ENCODE data around the gene VRTN. TPM values are rescaled to one million over a fixed set of nuclear protein-coding genes. Genes with fewer than 3 reads are reported as not detected.
"Not testable (repeated sequence)": the region's sequence is repeated elsewhere in the genome, so short reads cannot be mapped to it uniquely, and the experiment has no call there.

Gene VRTN
- polyA plus RNA-seq, 1 donor = not detected

DNA sequence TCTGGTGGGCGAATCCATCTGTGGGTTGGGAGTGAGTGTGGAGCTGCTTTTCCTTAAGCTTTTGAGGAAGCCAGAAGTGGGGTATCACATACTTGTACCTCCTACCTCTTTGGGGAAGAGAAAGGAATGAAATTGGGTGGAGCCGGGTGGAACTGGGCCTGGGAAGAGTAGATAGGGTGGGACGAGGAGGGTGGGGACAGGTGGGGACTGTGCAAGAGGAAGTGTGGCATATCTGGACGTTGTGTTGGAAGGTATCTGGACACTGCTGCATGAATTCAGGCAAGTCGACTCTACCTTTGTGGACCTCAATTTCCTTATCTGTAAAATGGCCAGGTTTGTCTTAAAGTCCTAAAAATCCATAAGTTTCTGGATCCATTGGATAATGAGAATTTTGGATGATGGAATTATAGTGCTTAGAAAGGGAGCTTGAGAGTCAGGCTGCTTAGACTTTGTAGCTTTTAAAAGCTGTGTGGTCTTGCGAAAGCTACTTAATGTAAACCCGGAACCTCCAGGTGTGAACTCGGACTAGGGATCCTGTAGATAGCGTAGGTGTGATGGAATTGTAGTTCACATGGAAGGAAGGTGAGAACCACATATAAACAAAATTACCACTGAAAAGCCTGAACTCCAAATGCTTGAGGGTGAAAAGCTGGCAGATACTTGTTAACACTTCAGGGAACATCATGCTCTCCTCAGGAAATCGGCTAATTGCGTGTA, 2.1 kb downstream of the VRTN start:
- no peak for DNase-seq

DNA sequence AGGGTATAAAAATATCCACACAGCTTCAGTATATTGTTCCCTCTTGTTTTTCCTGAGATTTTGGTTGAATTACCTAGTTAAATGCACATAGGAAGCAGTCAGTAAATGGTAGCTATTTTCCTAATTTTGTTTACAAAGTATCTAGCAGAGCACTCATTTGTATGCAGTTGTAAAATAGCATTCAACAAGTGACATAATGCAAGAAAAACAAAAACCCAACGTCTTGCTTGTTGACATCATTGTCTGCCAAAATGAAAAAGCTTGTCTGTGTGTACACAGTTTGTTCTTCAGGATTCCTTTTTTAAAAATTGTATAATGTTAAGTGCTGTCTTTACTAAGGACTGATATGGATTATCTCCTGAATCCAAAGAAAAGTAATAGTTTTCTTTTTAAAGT, 2.7 kb downstream of the VRTN start:
- DNase-seq = no peak

DNA sequence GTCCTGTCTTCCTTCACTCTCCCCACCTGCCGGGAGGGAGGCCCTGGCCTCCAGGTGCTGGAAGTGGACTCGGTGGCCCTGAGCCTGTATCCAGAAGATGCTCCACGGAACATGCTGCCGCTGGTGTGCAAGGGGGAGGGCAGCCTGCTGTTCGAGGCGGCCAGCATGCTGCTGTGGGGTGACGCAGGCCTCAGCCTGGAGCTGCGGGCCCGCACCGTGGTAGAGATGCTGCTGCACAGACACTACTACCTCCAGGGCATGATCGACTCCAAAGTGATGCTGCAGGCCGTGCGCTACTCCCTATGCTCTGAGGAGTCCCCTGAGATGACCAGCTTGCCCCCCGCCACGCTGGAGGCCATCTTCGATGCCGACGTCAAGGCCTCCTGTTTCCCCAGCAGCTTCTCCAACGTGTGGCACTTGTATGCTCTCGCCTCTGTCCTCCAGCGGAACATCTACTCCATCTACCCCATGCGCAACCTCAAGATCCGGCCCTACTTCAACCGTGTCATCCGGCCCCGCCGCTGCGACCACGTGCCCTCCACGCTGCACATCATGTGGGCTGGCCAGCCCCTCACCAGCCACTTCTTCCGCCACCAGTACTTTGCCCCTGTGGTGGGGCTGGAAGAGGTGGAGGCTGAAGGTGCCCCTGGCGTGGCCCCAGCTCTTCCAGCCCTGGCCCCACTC, 8.8 kb downstream of the VRTN start:
- DNase-seq = no peak

DNA sequence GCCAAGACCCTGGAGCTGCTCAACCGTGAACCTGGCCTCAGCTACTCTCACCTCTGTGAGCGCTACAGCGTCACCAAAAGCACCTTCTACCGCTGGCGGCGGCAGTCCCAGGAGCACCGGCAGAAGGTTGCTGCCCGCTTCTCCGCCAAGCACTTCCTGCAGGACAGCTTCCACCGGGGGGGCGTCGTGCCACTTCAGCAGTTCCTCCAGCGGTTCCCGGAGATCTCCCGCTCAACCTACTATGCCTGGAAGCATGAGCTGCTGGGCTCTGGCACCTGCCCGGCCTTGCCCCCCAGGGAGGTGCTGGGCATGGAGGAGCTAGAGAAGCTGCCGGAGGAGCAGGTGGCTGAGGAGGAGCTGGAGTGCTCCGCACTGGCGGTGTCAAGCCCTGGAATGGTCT, 9.3 kb downstream of the VRTN start:
- no peak for DNase-seq

DNA sequence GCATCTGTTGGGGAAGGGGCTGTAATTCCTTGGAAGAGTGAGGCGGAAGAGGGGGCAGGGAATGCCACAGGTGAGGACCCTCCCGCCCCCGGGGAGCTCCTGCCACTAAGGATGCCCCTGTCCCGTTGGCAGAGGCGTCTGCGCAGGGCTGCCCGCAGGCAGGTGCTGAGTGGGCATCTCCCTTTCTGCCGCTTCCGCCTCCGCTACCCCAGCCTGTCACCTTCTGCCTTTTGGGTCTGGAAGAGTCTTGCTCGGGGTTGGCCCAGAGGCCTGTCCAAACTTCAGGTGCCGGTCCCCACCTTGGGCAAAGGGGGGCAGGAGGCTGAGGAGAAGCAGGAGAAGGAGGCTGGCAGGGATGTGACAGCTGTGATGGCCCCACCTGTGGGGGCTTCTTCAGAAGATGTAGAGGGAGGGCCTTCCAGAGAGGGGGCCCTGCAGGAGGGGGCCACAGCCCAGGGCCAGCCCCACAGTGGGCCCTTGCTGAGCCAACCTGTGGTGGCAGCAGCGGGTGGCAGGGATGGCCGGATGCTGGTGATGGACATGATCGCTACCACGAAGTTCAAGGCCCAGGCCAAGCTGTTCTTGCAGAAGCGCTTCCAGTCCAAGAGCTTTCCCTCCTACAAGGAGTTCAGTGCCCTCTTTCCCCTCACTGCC, 10.0 kb downstream of the VRTN start:
- DNase-seq = no peak

DNA sequence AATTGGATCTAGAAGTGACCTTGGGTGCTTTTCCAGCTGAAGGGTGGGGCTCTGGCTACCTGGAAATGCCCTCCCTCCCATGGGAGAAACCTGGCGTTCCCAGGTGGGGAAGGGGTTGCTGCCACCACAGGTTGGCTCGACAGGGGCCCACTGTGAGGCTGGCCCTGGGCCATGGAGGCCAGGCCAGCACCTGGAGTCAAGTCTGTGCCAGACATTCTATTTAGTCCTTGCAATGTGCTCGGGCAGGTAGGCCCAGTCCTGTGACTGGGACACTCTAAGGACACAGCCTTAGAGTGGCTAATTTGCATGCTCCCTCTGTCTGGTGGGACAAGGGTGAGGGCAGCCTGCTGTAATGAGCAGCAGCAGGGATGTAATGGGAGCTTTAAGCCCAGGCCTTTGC, 11.9 kb downstream of the VRTN start:
- DNase-seq = no peak

DNA sequence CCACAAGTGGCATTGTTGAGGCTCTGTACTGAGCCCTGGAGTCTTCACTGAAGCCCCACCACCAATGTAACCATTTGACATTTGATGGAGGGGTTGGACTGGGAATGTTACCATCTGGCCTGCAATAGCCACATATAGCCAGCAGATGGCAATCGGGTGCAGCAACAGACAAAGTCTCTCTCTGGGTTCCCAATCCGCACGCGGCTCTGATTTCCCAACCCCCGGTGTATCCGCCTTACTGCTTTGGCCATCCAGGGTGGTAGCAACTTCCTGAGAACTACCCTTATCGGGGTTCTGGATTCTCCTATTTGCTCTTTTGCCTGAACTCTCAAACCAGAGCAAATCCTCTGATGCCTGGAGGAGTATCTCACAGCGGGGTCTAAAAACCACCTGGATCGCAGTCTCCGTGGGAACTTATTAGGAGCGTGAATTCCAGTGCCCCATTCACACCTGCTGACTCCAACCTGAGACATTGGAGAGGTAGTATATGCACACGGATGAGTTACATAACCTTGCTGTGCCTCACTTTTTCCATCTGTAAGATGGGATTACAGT, 14.2 kb downstream of the VRTN start:
- DNase-seq = peak; percentile 59

DNA sequence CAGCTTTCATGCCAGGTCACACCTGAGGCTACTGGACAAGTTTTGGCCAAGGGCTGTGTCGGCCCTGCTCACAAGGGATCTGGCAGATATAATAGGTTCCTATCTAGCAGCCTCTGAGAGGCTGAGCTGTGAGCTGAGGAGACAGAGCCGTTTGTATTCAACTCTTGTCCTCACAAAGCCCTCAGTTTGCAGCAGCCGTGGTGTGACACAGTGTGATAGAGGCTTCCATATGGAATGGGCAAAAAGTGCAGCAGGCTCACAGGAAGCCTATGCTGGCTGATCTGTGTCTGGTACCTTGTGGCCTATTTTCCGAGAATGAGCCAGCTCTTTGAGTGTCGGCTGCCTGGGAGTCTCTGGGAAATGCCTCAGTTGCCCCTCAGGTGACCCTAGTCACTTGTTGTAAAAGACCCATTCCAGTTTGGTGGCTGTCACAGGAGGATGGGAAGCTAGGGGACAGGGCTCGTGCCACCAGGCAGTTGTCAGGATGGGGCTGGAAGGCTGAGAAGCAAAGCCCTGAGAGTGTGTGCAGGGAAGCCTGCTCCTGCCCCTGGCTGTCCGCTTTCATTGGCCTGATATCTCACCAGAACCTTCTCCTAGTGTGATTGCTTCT, 16.1 kb downstream of the VRTN start:
- no peak for DNase-seq

DNA sequence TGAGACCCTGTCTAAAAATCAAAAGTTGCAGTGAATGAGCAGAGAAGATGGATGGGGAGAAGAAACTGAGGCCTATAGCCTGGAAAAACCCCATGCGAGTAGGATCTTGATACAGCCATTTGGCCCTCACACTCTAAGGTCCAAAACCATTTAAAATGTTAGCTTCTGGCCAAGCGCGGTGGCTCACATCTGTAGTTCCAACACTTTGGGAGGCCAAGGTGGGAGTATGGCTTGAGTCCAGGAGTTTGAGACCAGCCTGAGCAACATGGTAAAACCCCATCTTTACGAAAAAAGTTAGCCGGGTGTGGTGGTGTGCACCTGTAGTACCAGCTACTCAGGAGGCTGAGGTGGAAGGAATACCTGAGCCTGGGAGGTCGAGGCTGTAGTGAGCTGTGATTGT, 19.8 kb downstream of the VRTN start:
- no peak for DNase-seq

DNA sequence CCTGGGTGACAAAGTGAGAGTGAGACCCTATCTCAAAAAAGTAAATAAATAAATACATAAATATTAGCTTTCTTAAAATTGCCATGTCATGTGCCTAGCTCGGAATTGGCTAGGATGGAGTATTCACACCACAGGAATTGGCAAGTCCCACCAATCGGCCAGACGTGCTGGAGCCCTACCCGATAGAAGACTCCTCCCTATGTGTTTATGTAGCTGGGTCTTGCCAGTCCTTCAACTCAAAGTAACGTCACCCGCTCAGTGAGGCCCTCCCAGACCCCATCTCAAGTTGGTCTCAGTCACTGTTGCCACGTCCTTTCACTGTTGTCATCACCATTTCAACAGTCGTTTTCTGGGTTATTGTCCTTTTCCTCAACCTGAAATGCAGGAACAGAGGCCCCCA, 20.2 kb downstream of the VRTN start:
- no peak for DNase-seq

DNA sequence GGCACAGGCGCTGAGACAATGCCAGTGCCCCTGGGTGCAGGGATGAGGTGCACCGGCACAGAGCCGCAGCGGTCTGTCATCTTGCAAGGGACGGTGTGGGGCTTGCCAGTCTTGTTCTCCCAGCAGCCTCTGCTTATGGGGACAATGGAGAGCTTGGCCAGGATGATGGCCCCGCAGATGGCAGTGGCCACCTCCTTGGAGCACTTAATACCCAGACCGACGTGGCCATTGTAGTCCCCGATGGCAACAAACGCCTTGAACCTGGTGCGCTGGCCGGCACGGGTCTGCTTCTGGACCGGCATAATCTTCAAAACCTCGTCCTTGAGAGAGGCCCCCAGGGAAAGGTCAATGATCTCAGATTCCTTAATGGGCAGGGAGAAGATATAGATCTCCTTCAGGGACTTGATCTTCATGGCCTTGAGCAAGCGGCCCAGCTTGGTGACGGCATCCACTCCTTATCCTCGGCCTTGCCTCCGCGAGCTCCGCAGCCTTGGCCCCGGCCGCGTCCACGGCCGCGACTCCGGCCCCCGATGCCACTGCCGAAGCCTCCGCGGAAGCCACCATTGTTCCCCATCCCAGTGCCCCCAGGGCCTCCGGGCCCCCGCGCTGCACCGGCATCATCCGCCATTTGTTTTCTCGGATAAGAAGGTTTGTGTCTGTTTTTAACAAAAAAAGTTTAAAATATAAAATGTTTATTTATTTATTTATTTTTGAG, 29.9 kb downstream of the VRTN start:
- no peak for DNase-seq

DNA sequence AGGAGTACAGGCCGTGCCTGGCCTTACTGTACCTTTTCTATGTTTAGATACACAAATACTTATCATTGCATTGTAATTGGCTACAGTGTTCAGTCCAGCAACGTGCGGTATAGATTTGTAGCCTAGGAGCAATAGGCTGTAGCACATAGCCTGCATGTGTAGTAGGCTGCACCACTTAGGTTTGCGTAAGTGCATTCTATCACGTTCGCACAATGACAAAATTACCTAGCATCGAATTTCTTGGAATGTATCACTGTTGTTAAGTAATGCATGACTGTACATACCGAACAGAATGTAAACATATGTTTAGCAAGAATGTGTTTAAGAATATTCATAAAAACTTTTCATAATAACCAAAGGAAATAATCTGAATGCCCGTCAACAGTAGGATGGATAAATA, 31.9 kb downstream of the VRTN start:
- no peak for DNase-seq

DNA sequence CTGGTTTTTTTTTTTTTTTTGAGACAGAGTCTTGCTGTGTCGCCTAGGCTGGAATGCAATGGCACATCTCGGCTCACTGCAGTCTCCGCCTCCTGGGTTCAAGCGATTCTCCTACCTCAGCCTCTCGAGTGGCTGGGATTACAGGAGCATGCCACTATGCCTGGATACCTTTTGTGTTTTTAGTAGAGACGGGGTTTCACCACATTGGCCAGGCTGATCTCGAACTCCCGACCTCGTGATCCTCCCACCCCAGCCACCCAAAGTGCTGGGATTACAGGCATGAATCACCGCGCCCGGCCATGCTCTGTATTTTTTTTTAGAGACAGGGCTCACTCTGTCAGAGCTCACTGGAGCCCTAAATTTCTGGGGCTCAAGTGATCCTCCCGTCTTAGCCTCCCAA, 32.6 kb downstream of the VRTN start:
- DNase-seq = no peak

DNA sequence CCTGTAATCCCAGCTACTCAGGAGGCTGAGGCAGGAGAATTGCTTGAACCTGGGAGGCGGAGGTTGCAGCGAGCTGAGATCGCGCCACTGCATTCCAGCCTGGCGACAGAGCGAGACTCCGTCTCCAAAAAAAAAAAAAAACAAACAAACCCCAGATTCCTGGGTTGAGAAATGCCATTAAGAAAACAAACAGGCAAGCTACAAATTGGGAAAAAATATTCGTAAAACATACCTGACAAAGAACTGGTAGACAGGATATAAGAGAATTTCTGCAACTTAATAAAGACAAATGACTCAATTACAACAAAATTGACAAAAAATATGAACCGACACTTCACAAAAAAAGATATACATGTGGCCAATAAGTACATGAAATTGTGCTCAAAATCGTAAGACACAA, 33.3 kb downstream of the VRTN start:
- DNase-seq = not testable (repeated sequence)

DNA sequence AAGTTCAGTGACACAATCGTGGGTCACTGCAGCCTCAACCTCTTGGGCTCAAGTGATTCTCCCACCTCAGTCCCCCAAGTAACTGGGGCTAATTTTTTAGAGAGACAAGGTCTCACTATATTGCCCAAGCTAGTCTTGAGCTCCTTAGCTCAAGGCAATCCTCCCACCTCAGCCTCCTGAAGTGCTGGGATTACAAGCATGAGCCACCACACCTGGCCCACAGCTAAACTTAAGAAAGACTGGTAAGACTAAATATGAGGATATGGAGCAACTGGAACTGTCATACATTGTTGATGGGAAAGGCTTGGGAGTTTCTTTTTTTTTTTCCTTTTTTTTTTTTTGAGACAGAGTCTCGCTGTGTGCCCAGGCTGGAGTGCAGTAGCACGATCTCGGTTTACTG, 34.0 kb downstream of the VRTN start:
- DNase-seq = no peak

DNA sequence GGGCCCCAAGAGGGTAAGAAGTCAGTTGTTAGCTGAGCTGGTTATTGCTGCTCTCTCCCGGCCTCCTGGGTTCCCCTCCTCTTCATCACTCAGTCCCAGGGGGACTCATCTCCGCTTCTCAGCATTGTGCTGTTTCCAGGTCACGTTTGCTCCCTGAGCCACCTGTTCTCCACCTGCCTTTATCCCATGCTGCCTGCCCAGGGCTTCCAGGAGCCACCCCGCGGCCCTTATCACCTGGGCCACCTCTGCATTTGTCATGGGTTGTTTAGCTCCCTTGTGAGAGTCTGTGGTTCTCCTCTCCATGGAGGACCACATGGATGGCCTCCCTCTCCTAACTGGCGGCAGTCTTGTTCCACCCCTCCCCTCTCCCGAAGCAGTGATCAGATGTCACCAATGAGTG, 41.7 kb downstream of the VRTN start:
- no peak for DNase-seq

DNA sequence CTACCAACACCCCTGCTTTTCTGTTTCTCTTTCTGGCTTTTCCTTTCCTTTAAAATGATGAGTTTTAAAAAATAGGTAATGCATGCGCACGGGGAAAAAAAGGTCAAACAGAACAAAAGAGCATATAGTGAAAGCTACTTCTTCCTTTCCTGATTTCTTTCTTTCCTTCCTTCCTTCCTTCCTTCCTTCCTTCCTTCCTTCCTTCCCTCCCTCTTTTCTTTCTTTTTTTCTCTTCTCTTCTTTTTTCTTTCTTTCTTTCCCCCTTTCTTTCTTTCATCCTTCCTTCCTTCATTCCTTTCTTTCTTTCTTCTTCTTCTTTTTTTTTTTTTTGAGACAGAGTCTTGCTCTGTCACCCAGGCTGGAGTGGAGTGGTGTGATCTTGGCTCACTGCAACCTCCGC, 42.2 kb downstream of the VRTN start:
- DNase-seq = not testable (repeated sequence)

DNA sequence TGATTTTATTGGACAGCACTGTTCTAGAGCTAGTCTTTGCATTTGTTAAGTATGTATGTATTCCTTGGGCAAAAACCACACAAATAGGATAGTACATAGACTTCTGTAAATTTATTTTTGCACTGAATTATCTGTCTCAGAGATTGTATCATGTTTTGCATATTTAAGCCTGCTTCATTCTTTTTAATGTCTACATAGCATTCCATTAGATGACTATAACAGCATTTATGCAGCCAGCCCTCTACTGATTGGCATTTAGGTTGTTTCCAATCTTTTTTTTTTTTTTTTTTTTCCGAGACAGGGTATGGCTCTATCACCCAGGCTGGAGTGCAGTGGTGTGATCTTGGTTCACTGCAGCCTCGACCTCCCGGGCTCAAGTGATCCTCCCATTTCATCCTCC, 43.2 kb downstream of the VRTN start:
- DNase-seq = no peak

DNA sequence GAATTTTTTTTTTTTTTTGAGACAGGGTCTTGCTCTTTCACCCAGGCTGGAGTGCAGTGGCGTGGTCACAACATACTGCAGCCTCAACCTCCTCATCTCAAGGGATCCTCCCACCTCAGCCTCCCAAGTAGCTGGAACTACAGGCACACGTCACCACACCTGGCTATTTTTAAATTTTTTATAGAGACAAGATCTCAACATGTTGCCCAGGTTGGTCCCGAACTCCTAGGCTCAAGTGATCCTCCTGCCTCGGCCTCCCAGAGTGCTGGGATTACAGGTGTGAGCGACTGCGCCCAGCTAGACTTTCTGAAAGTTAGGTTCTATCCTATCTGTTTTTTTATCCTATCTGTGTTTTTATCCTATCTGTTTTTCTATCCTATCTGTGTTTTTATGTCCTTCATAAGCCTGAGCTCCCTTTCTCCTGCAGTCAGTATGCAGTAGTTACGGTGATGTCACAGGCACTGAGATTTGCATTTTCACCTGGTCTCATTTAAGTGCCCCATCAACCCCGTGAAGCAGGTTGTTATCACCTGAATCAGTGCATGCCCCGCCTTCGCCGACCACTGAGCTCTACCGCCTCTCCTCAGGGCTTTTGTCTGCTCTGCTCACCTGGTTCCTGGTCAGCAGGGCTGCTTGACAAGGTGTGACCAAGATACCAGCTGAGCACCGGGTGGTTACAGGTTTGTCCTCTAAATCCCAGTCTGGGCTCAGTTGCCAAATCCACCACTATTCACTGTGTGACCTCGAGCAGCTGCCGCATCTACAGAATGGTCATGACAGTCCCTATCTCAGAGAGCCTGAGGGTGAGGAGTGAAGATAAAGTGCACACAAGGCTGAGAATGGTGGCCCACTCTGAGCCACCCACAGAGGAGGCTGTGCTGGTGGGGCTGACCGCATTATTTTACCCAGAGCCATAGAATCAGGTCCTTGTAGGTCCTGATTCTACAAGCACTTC, 44.6 kb downstream of the VRTN start:
- no peak for DNase-seq

DNA sequence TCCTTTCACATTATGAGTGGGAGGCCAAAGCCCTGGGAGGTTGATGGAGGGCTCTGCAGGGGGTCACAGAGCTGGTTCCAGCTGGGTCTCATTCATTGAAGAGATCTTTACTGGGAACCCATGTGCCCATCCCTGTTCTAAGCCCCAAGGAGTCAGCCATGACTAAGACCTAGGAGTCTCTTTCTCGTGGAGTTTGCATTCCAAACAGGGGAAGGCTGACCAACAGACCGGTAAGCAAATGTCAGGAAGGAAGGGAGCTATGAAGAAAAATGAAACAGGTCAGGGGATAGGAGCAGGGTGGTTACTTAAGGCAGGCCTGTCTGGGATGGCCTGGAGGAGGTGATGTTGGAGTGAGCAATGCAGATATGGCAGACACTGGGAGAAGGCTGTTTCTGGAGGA, 46.3 kb downstream of the VRTN start:
- DNase-seq = no peak

DNA sequence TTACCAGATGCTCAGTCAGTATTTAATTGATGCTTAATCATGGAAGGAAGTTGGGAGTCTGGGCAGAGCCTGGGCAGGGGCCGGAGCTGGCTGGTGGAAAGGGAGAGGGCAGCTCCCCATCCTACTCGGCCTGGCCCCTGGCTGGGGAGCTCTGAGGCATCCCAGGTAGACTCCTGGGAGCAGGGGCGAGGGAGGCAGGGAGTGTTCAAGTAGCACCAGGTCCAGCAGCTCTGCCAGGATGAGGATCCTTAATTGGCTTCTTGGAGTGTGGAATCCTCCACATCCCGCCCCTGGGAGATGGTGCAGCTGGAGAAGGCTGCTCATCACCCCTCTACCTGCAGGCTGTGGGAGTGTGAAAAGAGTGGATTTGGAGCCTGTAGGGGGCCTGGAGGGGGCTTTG, 46.8 kb downstream of the VRTN start:
- DNase-seq = no peak
